ENCODE results near the gene SPATA20.

Gene SPATA20

DNA sequence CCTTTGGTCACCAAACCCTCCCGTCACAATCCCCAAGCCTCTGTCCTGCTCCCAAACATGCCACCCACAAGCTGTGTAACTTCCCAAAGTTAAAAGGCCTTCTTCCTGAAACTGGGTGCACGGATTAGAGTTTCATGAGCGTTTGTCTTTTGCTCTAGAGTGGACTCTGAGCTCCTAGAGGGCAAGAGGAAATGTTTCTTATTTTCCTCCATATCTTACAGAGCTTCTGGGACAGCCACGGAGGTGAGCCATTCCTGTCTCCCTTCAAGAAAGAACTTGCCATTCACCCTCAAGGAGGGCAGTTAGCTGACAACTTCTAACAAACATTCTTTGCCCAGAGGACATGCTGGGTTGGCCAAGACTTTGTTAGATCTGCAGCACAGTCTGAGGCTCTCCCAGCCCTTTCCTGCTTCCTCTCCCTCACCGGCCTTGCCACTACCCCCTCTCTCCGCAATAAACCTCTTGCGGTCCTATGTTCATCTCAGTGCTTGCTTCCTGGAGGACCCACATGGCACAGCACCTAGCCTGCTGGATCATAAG lies 41.3 kb upstream of the SPATA20 start:
- no peak overlapping the region for H3K27ac ChIP-seq
- no peak for TF ChIP-seq ZFX (IDR thresholded peaks at IDR 0.05)
- TF ChIP-seq, protein P1, sequence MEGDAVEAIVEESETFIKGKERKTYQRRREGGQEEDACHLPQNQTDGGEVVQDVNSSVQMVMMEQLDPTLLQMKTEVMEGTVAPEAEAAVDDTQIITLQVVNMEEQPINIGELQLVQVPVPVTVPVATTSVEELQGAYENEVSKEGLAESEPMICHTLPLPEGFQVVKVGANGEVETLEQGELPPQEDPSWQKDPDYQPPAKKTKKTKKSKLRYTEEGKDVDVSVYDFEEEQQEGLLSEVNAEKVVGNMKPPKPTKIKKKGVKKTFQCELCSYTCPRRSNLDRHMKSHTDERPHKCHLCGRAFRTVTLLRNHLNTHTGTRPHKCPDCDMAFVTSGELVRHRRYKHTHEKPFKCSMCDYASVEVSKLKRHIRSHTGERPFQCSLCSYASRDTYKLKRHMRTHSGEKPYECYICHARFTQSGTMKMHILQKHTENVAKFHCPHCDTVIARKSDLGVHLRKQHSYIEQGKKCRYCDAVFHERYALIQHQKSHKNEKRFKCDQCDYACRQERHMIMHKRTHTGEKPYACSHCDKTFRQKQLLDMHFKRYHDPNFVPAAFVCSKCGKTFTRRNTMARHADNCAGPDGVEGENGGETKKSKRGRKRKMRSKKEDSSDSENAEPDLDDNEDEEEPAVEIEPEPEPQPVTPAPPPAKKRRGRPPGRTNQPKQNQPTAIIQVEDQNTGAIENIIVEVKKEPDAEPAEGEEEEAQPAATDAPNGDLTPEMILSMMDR (conservative IDR thresholded peaks at IDR 0.05) = no peak

DNA sequence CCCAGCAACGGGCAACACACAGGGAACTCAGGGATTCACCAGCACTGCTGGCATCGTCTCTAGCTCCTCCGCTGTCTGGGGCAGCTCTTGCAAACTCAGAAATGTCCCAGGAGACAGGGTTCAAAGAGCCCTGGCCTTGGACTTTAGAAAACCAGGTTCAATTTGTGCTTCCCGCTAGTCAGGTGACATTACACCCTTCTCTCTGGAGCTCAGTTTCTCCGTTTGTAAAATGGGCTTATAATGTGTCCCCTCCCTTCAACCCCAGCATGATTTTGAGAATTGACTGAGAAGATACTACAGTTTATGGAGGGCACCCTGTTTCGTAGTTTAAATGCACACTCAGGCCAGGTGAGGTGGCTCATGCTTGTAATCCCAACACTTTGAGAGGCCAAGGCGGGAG lies 40.7 kb upstream of the SPATA20 start:
- no peak overlapping the region for H3K27ac ChIP-seq
- TF ChIP-seq, protein P1 (conservative IDR thresholded peaks at IDR 0.05) = no peak
- TF ChIP-seq ZFX (IDR thresholded peaks at IDR 0.05) = no peak

DNA sequence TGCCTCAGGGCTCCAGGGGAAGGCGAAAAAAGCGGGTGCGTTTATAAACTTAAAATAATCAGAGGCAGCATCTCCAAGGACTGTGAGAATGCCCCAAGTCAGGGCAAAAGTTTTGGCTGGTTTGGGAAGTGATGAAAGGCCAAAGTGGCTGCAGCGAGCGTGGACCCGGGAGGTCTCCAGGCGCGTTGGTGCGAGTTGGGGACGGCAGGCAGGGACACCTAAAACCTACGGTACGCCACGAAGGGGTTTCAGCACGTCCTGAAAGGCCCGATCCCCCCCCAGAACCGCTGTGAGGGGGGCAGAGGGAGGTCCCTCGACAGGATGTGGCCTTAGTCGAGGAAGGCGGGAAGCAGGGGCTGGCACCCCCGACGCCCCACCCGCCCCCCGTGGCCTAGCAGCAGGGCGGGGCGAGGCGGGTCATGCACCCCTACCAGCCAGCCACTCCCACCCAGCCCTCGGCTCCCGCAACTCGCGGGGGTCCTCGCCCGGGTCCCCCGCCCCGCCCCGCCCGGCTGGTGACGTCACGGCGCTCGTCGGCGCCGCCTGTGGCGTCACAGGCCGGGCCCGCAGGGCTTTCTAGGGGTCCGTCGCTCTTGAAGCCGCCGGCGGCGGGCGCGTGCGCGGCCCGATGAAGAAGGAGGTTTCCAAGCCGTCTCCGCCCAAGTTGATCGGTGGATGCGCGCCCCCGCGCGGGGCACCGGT lies 39.0 kb upstream of the SPATA20 start, which contains the start of gene MYCBPAP:
MYCBPAP (plus strand) TSS at position 569 of the 702 bp plus-strand sequence. CDS start 236 bp downstream, outside the sequence.
- TF ChIP-seq, protein P1 (conservative IDR thresholded peaks at IDR 0.05) = no peak
- TF ChIP-seq ZFX (IDR thresholded peaks at IDR 0.05) = no peak
- H3K27ac ChIP-seq = no peak within 1 kb of the TSS

DNA sequence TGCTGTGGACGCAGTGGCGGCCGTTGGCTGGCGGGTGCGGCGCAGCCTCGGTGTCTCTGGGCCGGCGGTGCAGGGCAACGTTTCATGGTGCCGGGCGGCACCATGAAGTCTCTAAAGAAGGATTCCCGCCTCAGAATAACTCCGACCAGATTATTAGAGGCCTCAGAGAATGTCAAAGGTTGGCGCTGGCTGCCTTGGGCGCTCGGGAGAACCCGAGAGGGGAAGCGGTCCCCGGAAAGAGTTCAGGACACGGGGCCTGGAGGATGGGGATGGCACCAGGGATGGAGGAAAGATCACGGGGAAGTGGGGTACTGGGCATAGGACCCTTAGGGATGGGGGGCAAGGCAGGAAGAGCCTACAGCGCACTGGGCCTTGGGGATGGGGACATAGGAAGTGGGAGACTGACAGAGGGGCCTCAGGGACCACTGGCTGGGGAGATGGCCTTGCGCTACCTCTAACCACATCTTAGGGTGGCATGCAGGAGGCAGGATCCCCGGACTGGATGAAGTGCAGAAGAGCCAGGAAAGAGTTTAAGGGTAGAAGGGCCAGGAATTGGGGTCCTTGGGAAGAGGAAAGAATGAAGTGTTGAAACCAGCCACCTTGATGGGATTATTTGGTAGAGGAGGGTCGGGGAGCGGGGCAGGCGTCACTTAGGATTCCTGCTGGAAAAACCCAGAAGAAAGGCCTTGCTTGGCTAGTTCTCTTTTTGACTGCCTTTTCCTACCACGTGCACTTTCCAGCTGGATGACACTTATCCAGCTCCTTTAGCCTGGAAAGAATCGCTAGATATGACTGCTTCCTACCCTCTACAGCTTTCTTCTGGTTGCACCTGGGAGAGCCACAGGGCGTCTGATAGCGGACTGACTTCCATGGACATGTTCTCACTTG lies 38.2 kb upstream of the SPATA20 start:
- TF ChIP-seq ZFX (IDR thresholded peaks at IDR 0.05) = no peak
- TF ChIP-seq, protein P1 (conservative IDR thresholded peaks at IDR 0.05) = no peak
- H3K27ac ChIP-seq = no peak overlapping the region

DNA sequence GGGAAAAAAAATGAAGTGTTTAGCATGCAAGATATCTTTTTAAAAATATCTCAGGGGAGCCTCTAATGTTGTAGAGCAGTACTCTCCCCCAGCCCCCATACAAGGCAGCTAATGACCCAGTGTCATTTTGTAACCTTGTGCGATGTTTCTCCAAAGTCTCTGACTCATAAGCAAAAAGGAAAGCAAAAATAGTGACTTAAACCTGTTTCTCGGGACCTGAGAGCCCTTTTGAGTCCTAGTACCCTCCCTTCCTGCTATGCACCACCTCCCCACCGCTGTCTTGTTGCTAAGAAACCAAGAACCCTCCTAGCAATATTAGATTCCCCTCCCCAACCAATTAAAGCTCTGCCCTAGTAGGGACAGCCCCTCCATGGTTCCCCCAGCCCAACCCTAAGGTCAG lies 35.9 kb upstream of the SPATA20 start:
- H3K27ac ChIP-seq = no peak overlapping the region
- TF ChIP-seq ZFX (IDR thresholded peaks at IDR 0.05) = no peak
- TF ChIP-seq, protein P1 (conservative IDR thresholded peaks at IDR 0.05) = no peak

DNA sequence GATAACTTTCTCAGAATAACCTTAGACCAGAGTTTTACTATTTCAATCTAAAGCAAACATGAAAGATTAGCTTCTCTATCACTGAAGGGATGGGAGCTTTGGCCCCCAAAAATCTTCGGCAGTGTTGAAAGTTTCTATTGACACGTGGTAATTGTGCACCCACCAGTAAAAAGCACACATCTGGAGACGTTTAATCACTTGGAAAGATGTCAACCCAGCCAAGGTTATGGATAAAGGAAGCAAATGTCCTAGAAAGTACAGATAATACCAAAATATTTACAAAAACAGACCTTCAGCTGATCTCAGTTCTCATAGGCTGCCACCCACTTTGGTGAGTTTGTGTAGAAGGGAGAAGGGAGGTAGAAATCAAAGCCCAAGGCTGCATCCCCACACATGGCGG lies 33.5 kb upstream of the SPATA20 start:
- H3K27ac ChIP-seq = no peak overlapping the region
- no peak for TF ChIP-seq ZFX (IDR thresholded peaks at IDR 0.05)
- TF ChIP-seq, protein P1 (conservative IDR thresholded peaks at IDR 0.05) = no peak

DNA sequence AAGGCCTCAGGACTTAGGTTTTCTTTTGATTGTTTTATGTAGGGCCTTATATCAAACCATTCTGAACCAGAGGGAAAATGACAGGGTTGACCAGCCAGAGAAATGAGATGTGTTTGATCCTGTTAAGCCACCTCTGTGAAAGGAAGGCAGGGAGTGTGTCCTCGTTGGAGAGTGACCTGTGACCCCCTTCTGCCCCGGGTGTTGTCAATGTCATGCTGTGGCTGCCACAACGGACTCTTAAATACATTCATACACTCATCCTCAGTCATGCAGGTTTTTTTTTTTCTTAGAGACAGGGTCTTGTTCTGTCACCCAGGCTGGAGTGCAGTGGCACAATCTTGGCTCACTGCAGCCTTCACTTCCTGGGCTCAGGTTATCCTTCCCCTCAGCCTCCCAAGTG lies 32.6 kb upstream of the SPATA20 start:
- TF ChIP-seq ZFX (IDR thresholded peaks at IDR 0.05) = no peak
- TF ChIP-seq, protein P1 (conservative IDR thresholded peaks at IDR 0.05) = no peak
- H3K27ac ChIP-seq = no peak overlapping the region
